ENCODE measurements around the gene UTP4. TPM values are rescaled to one million over a fixed set of nuclear protein-coding genes. Genes with fewer than 3 reads are reported as not detected.

Gene UTP4
- total and polyA plus RNA-seq, 2 of the 8 experiments (the other 6 are each of a cell fraction or from before 2014, with no cell fraction given) = 101 to 118 TPM

GRCh38 chr16:69088684-69089083, 43.8 kb upstream of the UTP4 start:
- no peaks in the 10 kb centered on the region for H3K9me3 ChIP-seq (ENCODE audit: insufficient read depth in 2 of 2, low read depth in 1 of 2, low read length in 1 of 2)
- FAIRE-seq (no peak), DNase-seq (ENCODE audit: low read depth in 1 of 2, low spot score in 2 of 2) (no peak)
- H3K4ac ChIP-seq (replicated peaks; ENCODE audit: insufficient read length, low read depth, low read length) = no peak overlapping the region
- no peak overlapping the region for H3K14ac ChIP-seq (ENCODE audit: insufficient read length)
- no peak overlapping the region for H3K56ac ChIP-seq (replicated peaks; ENCODE audit: insufficient read length, low read depth, low read length)
- H3K4me3 ChIP-seq (ENCODE audit: extremely low read depth in 1 of 4, insufficient read depth in 2 of 4, low read depth in 3 of 4, low read length in 4 of 4) = no peak overlapping the region
- H3K4me1 ChIP-seq (replicated peaks in 1 of 4; ENCODE audit: control insufficient read depth in 3 of 4, insufficient read depth in 4 of 4, low read length in 3 of 4) = peaks cover 9 to 14% (median 12%) of the 10 kb centered on the region in 4 experiments
- no peak for TF ChIP-seq ASH2L (IDR thresholded peaks at IDR 0.05; ENCODE audit: low read length)
- TF ChIP-seq SP2 (IDR thresholded peaks at IDR 0.05; ENCODE audit: low read length) = no peak
- TF ChIP-seq, protein P1, sequence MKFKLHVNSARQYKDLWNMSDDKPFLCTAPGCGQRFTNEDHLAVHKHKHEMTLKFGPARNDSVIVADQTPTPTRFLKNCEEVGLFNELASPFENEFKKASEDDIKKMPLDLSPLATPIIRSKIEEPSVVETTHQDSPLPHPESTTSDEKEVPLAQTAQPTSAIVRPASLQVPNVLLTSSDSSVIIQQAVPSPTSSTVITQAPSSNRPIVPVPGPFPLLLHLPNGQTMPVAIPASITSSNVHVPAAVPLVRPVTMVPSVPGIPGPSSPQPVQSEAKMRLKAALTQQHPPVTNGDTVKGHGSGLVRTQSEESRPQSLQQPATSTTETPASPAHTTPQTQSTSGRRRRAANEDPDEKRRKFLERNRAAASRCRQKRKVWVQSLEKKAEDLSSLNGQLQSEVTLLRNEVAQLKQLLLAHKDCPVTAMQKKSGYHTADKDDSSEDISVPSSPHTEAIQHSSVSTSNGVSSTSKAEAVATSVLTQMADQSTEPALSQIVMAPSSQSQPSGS (IDR thresholded peaks at IDR 0.05; ENCODE audit: low read length) = no peak
- TF ChIP-seq SAP30 (IDR thresholded peaks at IDR 0.05; ENCODE audit: insufficient read depth, insufficient replicate concordance, low read length) = no peak
- no peak for TF ChIP-seq RFX5 (IDR thresholded peaks at IDR 0.05; ENCODE audit: borderline replicate concordance, low read depth, low read length)
- TF ChIP-seq BRCA1 (IDR thresholded peaks at IDR 0.05; ENCODE audit: low read depth, low read length) = no peak
- TF ChIP-seq YY1 (IDR thresholded peaks at IDR 0.05; ENCODE audit: low read depth, low read length) = no peak
- TF ChIP-seq CHD2 (IDR thresholded peaks at IDR 0.05; ENCODE audit: low read length) = no peak
- TF ChIP-seq TEAD4 (IDR thresholded peaks at IDR 0.05; ENCODE audit: low read depth, low read length) = no peak
- TF ChIP-seq PHF8 (conservative IDR thresholded peaks at IDR 0.05; ENCODE audit: low read depth, low read length) = no peak
- TF ChIP-seq CBX5 (IDR thresholded peaks at IDR 0.05; ENCODE audit: low read depth, low read length) = no peak
- TF ChIP-seq POLR2AphosphoS5 (IDR thresholded peaks at IDR 0.05; ENCODE audit: low read depth, low read length) = no peak
- H2BK15ac ChIP-seq (ENCODE audit: low read length) = peak overlapping the region; percentile 20; the same call in 1 of the 2 replicates
- H4K20me1 ChIP-seq (replicated peaks in 1 of 2; ENCODE audit: control insufficient read depth in 1 of 2, insufficient read depth in 2 of 2, low read length in 2 of 2) = no peaks in the 10 kb centered on the region
- peak overlapping the region; percentile 91 for H3K18ac ChIP-seq (ENCODE audit: extremely low read depth, low read length)
- no peak overlapping the region for H4K8ac ChIP-seq (ENCODE audit: extremely low read depth, insufficient read depth, low read length)
- CTCF ChIA-PET (ENCODE audit: partially characterized antibody) = interaction anchor here (1.2 to 2.1 kb wide), 6 partner anchors 10 to 35 kb away, joined by 3 to 13 read pairs (median 6); no protein-coding TSS in a partner anchor
- POLR2A ChIA-PET (ENCODE audit: partially characterized antibody) = interaction anchor here (0.9 to 1.9 kb wide), 7 partner anchors 15 to 126 kb away, joined by 3 to 10 read pairs (median 4); partner anchors contain the start of gene HAS3
- H4K91ac ChIP-seq (replicated peaks; ENCODE audit: insufficient read length, low read length) = peak overlapping the region; percentile 57
- peak overlapping the region; percentile 98; the same call in 1 of the 2 replicates for H2BK12ac ChIP-seq (ENCODE audit: low read depth, low read length)
- no peaks in the 10 kb centered on the region for H3K79me1 ChIP-seq (ENCODE audit: low read depth, low read length)
- H4K5ac ChIP-seq (ENCODE audit: insufficient read length, low read depth, low read length) = no peak overlapping the region
- no peak overlapping the region for H3K9ac ChIP-seq (replicated peaks in 1 of 4; ENCODE audit: extremely low read depth in 1 of 4, low read depth in 3 of 4, low read length in 3 of 4)
- no peak overlapping the region; a peak in 1 of 4 replicates for H3K4me2 ChIP-seq (ENCODE audit: insufficient read depth in 1 of 2, low read depth in 2 of 2, low read length in 2 of 2)
- no peak overlapping the region for H3K23ac ChIP-seq (ENCODE audit: insufficient read length)
- no peak overlapping the region for H2BK120ac ChIP-seq (replicated peaks; ENCODE audit: low read depth, low read length)
- H2BK20ac ChIP-seq (ENCODE audit: low read length) = no peak overlapping the region
- WGBS, 2 experiments (ENCODE audit: extremely low coverage in 1 of 2, insufficient coverage in 1 of 2, insufficient read length in 1 of 2, insufficient replicate concordance in 2 of 2, low coverage in 1 of 2, low lambda C conversion rate in 2 of 2, missing lambda C conversion rate in 1 of 2) = 77% methylated on average over 4 of the region's 4 CpGs; no CpG with 5 or more reads in 1 of the 2 experiments
- H3K27me3 ChIP-seq (replicated peaks in 1 of 4; ENCODE audit: control insufficient read depth in 3 of 4, extremely low read depth in 1 of 4, insufficient read depth in 3 of 4, low read length in 3 of 4) = no peaks in the 10 kb centered on the region
- H2AFZ ChIP-seq (ENCODE audit: low read length) = no peak overlapping the region
- no peak overlapping the region for H3K27ac ChIP-seq (ENCODE audit: low read depth, low read length)
- peak overlapping the region; percentile 41; the same call in 1 of the 2 replicates for H2AK5ac ChIP-seq (ENCODE audit: low read depth, low read length)
- no peaks in the 10 kb centered on the region for H3K79me2 ChIP-seq (ENCODE audit: control insufficient read depth in 1 of 2, insufficient read depth in 2 of 2, low read length in 2 of 2)
- H3K23me2 ChIP-seq (ENCODE audit: low read depth, low read length) = no peaks in the 10 kb centered on the region
- 0 out of 2 replicates have a peak overlapping the region, but pooled peaks have one; percentile 91 for H2BK5ac ChIP-seq (ENCODE audit: low read depth, low read length)
- H3K36me3 ChIP-seq (ENCODE audit: control insufficient read depth in 2 of 4, insufficient read depth in 4 of 4, low read length in 3 of 4) = no peaks in the 10 kb centered on the region

Measured in H1 (cell line).